ENCODE data around the gene IQSEC3.
"Not testable (repeated sequence)": the region's sequence is repeated elsewhere in the genome, so short reads cannot be mapped to it uniquely, and the experiment has no call there.

Gene IQSEC3

DNA sequence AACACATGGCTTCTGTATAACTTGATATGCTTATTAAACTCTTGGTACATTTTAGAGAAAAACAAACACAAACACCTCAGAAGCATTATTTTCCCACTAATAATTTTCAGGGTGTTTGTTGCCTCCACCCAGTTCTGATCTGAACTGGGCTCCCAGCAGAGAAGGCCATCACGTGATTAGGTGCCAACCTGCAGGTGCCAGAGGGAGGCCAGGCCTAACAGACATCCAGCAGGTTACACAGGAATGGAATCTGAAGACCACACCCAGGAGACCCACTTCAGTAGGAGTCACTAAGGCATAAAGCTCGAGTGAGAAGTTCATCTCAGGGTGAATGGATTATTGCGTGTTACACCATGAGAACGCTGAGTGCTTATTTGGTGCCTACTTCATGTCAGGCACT lies 138.5 kb downstream of the IQSEC3 start:
- no peak for DNase-seq

DNA sequence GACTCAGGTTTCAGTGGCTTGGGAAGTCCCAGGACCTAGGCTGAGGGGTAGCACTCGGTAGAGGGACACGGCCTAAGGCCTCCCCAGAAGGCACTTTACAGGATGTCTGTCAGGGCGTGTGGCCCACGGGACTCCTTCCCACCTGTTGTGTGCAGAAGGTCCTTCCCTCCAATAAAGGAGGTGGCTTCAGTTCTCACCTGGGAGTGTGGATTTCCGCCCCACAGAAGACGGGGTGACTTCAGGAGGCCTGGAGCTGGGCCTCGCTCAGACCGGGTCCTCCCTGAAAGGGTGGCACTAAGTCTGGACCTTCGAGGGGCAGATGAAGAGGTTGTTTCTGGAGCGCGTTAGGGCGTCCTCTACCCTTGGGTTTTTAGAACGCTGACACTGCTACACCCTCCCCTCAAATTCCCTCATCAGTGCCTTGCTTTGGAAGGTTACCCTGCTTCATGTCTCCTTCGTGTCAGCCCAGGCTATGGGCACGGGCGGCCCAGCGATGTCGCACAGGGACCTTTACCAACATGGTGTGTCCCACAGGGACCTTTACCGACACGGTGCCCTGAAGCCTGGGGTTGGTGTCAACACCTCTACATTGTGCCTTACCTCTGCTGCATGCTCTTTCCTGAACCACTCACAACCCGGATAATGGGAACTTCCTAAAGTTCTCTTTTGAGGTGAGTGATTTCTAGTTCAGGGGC lies 140.3 kb downstream of the IQSEC3 start:
- no peak for DNase-seq

DNA sequence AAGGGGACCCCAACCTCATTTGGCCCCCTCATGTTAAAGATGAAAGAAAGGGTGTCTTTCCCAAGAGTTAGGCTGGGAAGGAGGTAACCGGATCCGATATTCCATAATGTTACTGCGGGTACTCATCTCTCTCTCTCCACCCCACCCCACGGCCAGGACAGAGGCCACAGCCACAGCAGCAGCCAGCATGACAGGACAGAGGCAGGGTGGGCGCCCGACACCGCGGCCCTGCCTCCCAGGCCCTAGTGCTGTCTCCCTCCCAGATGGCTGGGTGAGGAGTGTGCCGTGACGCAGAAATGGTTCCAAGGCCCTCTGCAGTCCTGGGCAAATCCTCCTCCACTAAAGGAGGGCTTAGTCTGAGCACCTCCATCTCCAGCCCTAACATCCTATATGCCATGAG lies 141.2 kb downstream of the IQSEC3 start:
- no peak for DNase-seq

DNA sequence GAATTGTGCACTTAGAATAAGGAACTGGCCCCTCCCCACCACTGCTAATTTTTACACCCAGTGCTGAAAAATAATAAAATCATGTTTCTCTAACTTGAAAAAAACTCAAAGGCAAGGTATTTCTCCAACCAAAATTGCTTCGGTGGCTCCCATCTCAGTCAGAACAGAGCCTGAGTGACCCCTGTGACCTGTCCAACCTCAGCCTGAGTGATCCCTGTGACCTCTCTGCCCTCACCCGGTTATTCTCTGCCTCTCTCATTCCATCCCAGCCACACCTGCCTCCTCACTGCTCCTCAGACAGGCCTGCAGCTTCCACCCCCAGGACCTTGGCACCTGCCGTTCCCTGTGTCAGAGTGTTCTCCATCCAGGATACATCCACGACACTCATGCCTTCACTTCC lies 142.2 kb downstream of the IQSEC3 start:
- DNase-seq, result no peak

DNA sequence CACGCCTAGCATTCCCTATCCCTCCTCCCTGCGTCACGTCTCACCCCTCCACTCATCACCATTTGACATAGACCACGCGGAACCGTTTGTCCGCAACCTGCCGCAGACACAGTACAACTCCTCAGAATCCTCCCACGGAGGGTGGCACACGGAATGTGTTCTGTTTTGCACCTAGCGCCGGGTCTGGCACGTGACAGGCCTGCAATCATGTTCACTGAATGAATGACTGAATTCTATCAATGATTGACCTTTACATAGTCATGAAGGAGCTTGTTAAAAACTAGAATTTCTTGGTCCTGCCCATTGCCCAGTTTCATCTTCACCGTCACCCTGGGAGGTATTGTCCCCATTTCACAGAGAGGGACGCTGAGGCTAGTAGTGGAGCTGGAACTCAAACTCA lies 142.7 kb downstream of the IQSEC3 start:
- DNase-seq, result no peak

DNA sequence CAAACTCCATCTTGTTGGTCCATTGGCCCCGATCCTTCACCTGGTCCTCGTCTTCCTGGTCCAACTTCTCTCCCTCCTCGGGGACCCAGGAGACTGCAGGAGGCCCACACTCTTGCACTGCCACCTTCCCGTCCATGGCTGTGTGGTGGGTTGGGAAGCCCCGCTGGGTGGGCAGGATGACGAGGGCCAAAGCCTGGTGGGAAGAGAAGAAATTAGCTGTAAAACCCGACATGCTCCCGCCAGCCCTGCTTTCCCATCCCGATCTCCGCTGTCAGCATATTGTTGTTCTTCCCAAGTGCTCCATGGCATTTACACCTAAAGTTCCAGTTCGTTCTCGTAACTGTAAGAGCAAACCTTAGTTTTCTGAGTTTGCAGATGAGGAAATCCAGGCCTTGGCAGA lies 143.3 kb downstream of the IQSEC3 start:
- no peak for DNase-seq

DNA sequence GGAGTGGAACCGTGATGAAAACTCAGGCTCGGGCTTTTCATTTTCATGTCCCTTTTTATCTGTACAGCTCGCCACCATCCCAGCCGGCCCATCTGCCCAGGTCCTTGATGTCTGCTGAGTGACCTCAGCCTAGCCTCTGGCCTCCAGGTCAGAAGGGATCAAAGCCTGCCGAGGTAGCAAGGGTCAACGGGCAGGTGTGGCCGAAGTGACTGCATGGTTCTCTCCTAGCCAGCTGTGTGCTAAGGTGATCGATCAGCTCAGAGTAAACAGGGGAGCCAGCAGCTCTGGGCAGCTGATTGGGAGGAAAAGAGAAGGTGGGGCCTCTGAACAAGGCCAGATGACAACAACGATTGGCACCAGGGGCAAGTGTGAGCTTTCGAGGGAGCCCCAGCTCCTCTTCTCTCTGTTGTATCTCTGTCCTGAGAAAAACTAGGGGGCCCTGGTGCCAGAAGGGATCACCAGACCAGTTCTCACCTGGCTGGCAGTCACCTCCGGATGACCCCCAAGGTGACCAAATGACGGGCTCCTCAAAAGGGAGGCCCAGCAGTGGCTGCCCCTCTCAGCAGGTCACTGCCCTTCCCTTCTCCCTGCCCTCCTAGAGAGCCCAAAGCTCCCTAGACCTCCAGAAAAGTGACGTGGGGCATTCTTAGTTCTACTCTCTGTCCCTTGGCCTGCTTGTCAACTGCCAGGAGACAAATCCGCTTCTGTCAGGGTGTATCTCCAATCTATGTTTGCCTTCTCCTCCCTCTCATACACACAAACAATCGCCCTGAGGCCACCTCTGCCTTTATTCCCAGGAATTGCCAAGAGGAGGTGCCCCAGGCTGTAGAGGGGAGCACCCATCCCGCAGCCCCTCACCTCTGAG lies 143.9 kb downstream of the IQSEC3 start:
- DNase-seq, result no peak

DNA sequence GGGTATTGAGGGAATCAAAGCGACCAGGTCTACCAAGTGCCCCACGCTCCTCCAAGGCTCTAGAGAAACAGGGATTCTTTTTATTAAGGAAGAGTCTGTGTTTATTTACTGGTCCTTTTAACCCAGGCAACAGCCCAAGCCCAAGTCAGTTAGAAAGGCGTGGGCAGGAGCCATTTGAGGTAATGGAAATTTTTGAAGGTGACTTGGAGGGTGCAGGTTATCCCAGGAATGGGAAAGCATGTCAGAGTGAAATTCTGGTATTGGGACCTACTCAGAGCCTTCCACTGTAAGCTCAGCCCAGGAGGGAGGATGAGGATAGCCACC lies 144.5 kb downstream of the IQSEC3 start:
- no peak for DNase-seq

DNA sequence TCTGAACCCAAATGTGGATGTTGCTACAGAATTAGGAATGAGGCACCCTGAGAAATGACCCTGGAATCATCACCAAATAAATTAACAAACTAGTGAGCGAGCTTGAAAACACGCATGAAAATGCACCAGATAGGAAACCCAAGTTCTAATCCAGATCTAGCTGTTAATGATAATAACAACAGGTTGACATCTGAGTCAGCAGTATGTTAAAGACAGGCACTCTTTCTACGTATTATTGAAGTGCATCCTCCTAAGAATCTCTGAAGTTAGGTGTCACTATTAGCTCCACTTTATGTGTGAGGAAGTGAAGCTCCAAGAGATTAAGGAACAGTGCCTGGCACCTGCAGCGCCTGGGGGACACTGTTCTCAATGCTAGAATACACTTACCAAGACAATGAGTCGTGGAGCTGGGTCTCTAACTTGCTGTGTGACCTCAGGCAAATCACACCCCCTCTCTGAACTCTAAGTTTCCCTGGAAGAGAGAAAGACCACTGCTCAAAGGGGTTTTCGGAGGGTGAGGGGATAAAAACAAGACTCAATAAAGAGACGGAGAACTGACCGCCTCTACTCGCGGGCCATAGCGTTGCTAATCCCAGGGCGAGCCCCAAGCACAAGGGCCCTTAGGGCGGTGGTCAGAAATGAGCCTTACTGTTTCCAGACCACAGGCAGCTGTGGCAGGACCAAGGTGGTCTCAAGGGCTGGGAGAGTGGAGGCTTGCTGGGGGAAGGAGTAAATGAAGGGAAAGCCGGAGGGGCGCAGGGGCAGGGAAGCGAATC lies 145.3 kb downstream of the IQSEC3 start:
- no peak for DNase-seq

DNA sequence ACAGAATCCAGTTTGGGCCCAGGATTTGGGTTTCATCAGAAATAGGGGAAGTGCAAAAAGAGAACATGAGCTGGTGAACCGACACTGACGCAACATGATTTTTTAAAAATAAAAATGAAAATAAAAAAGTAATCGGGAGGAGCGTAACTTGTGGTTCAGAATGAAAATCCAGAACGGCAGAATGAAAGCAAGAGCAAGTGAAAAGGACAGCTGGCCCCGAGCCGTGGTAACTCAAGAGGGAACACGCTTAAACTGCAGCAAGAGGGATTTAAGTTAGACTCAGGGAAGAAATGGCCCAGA lies 145.8 kb downstream of the IQSEC3 start:
- no peak for DNase-seq

DNA sequence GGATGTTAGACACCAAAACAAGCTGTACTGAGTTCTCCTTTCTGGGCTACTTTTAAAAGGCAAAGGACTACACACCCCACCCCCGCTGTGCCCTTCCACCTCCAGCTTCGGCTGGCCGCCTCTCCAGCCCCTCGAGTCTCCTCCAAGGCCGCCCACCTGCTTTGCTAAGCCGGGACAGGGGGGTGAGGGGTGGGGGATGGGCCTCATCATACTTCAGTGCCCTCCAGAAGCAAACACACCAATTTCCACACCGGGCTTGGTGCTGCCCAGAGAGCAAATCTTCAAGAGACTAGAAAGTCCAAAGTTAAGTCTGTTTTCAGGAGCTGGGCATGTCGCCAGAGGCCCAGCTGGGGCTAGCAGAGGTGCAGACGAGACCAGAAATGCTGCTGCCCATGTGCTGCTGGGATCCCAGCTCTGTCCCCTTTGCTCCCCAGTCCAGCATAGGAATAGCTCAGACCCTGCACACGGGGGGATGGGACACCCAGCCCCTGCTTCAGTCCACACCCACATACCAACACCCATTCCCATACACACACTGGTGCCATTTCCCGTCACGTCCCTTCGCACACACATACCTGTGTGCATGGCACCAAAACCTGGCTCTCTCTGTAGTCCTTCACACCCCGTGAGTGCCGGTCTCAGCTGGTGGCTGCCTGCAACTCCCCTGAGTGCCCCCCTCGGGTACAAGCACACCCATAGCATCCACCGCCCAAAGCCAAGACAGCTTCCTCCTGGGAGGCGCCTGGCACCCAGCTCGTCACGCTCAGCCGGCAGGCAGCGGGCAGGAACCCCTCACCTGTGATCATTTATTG lies 146.4 kb downstream of the IQSEC3 start:
- no peak for DNase-seq

DNA sequence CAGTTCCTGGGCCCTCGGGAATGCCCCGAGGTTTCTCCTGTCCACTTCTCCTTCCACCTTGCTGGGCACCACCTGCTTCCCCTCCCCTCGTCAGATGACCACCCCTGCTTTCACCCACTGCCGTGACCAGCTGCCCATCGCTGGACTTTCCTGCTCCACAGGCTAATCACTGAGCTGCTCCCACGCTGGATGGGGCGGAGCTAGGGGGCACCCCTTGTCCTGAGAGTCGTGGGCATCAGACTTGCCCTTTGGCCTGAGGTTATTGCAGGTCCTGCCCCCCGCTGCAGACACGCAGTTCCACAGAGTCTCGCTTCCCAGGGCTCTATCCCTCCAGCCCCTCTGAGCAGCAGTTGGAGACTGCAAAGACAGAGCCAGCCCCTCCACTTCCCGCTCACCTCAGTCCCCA lies 147.0 kb downstream of the IQSEC3 start:
- no peak for DNase-seq

DNA sequence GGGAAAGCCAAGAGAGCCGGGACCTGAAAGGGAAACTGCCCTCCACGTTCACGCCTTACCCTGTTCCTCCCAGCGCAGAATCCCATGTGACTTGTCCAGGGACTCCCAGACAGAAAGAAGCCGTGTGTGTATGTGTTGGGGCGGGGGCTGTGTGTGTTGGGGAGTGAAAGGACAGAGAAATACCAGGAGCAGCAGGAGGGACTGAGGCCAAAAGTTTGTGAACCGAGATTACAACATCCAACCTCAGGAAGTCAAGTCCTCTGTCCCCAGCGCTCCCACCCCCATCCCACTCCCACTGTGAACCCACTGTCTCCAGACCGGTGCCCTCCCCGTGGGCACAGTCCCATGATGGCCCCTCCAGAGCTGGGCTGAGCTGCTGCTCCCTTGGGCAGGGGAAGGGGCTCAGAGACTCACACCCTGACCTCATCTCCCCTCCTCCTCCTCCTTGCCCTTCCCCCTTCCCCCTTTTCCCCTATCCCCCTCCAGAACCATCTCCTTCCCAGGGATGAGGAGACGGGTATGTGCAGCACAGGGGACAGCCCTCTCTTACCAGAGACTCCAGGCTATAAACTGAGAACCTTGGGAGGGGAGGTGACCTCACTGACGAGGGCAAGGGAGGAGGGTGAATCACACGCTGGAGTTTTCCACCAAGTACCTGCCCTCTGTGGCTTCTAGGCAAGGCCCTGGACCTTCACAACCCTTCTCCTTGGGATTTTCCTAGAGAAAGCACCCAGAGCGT lies 147.6 kb downstream of the IQSEC3 start, which contains the start of gene SLC6A12:
Gene SLC6A12 (minus strand): TSS at position 155 of the 739 bp plus-strand sequence. CDS start 4,171 bp downstream, outside the sequence.
- no peak for DNase-seq

DNA sequence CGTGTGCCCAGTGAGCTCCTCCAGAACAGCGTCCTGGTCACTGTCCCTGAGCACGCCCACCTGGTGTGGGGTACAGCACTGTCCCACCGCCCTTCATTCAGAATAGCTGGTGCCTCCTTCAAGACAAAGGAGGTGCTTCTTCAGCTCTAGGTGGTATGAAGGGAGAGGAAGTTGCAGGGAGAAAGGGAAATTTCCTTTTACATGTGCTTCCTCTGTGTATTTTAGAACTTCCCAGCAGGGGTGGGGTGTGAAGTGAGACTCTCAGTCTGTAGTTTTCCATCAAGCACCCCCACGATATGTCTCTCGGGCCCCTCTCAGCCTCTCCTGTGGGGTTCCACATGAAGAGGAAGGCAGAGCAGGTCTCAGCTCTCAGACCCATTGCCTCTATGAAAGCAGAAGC lies 148.5 kb downstream of the IQSEC3 start:
- no peak for DNase-seq

DNA sequence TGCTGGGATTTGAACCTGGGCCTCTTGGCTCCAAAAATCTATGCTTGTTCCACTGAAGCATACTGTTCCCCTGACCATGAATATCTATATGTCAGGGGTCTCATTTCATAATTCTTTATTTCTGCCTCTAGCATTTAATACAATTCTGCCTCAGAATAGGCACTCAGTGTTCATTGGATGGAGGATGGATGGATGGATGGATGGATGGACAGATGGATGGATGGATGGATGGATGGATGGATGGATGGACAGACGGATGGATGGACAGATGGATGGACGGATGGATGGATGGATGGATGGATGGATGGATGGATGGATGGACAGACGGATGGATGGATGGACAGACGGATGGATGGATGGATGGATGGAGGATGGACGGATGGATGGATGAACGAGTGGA lies 150.5 kb downstream of the IQSEC3 start:
- not testable (repeated sequence) for DNase-seq

DNA sequence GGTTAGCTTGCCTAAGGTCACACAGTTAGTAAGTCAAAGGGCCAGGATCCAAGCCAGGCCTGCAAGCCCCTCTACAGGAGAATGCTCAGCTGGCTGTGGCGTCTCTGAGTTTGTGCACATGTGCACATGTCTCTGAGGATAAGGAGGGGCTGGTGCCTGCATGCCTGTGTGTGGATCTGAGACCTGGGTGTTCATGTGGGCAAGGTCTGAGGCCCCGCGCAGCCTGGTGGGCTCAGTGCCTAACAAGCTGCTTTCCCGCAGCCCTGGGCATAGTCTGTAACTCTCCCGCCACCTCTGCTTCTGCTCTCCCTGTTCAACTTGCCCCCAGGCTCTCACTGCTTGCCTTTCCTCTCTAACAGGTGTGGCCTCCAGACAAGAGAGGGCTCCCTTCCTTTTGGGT lies 151.7 kb downstream of the IQSEC3 start:
- DNase-seq, result no peak

DNA sequence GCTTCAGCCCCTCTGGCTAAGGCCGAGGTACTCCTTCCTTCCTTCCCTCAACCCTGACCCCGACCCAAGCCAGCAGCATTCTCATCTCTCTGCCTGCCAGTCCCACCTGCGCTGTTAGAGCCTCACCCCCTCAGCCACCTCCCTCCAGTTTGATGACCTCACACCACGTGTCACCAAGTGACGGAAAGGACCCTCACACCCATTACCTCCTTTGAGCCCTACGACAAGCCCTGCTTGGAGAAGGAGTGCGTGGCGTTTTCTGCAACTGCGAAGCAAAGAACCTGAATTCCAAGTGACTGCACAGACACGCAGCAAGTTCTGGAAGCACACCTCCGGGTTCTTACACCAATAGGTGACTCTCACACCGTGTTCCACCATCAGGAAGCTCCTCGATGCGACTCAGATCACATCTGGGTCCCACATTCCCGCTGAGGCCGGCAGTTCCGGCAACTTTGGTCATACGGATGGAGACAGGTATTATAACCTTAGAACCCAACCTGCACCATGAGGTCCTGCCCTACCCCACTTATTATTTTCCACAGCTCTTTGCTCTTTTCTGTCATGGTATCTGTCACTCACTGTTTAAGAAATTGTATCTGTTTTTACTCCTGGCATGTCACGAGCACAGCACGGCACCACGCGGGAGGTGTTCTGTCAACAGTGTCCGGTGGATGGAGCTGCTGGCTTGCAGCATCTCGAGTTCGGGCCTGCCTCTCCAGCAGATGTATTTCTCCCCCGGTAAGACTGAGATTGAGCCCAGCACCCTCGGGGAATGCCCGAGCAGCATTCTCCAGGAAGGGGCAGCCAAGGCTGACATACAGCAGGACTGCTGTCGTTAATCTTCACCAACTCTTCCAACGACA lies 152.4 kb downstream of the IQSEC3 start:
- DNase-seq, result no peak

DNA sequence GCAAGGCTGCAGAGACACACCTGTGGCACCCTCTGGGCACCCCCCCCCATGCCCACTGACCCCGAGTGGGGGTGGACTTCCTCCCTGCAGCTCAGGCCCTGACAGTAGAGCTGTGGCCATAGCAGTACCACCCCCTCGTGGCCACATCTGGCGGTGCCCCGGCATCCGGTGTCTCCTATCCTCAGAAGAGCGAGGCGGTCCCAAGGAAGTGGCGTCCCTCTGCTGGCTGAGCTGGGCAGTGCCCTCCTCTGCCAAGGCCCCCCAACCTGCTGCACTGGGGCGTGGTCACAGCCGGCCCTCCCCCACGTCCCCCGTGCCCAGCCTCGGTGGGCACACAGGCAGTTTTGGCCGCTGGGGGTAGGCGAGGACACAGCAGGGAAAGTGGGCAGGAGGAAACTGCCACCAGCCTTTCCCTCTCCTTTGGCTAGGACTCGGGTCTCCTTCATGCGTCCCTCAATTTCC lies 153.4 kb downstream of the IQSEC3 start:
- DNase-seq, result no peak

DNA sequence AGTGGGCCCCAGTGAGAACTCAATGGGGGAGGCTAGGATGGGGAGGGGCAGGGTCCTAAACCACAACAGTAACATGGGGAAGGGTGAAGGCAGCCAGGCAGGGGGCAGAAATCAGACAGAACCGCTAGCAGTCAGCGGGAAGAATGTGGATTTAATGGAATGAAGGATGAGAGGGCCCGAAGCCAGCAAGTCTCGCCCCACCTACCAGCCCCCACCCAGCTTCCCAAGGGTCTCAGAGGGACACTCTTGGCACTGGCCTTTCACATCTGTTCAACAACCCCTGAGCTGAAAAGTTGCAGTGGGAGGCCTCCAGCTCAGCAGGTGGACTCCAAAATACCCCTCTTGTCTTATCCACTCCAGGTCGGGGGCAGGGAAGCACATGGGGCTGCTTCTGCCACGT lies 153.9 kb downstream of the IQSEC3 start:
- no peak for DNase-seq

DNA sequence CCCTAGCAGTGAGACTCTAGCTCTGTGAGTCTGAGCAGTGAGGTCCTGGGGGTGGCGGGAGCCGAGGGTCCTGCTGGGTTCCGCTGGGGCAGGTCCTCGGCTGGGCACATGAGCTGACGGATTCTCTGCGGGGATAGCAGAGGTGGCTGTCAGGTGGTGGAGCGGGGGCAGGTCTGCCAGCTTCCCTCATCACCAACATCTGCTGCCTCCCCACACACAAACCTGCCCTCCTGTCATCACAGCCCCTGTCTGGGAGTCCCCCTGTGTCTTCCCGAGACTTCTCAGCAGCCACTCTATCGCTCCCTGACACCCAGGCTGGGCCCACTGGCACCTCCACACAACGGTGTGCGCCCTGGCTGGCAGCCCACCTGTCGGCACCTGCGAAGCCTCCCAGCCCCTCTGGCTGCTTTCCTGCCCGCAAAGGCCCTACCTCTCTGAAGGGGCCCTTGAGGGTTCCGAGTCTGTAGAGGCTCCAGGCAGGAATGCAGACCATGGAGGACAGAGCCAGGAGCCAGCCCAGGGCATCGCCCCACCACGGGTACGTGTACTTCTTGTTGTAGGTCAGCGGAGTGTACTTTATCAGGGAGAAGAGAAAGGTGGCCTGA lies 154.5 kb downstream of the IQSEC3 start:
- DNase-seq, result no peak

DNA sequence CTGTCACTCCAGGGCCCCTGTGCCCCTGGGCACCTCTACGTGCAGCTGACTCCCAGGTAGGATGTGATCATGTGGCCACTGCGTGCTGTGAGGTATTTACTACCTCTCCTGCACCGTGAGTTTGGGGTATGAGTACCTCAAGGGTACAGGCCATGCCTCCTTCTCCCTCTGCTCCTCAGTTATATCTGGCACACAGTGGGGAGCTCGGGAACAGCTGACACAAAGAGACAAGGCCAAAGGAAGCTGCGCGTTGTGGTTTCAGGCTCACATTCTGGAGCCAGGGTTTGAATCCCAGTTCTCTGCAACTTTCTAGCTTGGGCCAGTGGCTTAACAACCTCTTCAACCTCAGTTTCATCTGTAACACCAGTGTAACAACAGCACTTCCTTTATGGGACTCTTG lies 155.2 kb downstream of the IQSEC3 start:
- DNase-seq, result no peak

All from NCI-H510A (cell line).